Measurements from ENCODE around the gene SH3D21. TPM values are rescaled to one million over a fixed set of nuclear protein-coding genes. Genes with fewer than 3 reads are reported as not detected.

SH3D21 gene
- total RNA-seq, 2 experiments from 2014 or later: 15.2 to 16.7 TPM

DNA sequence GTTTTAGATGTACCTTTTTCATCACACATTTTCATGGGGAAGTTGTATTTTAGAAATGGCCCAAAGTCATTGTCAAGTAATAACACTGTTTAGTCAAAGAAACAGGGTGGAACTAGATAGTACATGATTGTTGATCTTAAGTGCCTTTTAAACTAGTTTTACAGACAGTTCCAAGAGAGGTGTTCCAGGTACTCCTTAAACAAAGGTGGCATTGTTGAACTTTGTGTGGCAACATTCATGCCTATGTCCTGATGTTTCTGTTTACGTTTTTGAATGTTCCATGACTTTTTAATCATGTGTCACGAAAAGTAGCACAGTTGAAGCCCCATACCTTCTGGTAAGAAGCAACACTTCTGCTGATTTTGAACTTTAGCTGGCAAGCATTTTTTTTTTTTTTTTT, 9.1 kb upstream of the SH3D21 start:
- H3K27ac ChIP-seq (ENCODE audit: low read depth, low read length, poor library complexity, severe bottlenecking): no peak overlapping the region
- peaks cover 91% of the 10 kb centered on the region for H3K36me3 ChIP-seq (ENCODE audit: insufficient read depth, low read length)
- H3K9me3 ChIP-seq (ENCODE audit: low read length): no peaks in the 10 kb centered on the region
- H3K9me2 ChIP-seq (ENCODE audit: insufficient read depth, low read length): no peaks in the 10 kb centered on the region
- no peak overlapping the region for H3K4me2 ChIP-seq (ENCODE audit: low read length)
- H3K79me2 ChIP-seq (ENCODE audit: insufficient read depth, low read depth, low read length): no peaks in the 10 kb centered on the region
- POLR2A ChIA-PET: interaction anchor here (0.6 to 0.7 kb wide), 3 partner anchors 54 to 996 kb away, joined by 3 read pairs; no protein-coding TSS in a partner anchor
- no peak overlapping the region for H3K4me3 ChIP-seq (ENCODE audit: low read depth, low read length, poor library complexity, severe bottlenecking)
- no peaks in the 10 kb centered on the region for H3K4me1 ChIP-seq (ENCODE audit: insufficient read depth, low read length, poor library complexity, severe bottlenecking)
- intact Hi-C loops (cut with micrococcal nuclease; ENCODE audit: unreplicated experiment): no loop called here
- CTCF ChIA-PET (ENCODE audit: unreplicated experiment): no interaction called here
- H4K20me1 ChIP-seq (ENCODE audit: insufficient read depth, low read length): no peaks in the 10 kb centered on the region
- TF ChIP-seq EZH2phosphoT487 (IDR thresholded peaks at IDR 0.05; ENCODE audit: borderline replicate concordance, low read depth, low read length): no peak
- TF ChIP-seq CTCF (conservative IDR thresholded peaks at IDR 0.05; ENCODE audit: low read length): no peak
- TSS peak; percentile 42 for BruUV-seq (replicated peaks)
- no peak for DNase-seq (ENCODE audit: low spot score)
- no peak overlapping the region for H2AFZ ChIP-seq (ENCODE audit: low read length)

- intact Hi-C loops (cut with micrococcal nuclease; ENCODE audit: unreplicated experiment): no loop called here
- BruUV-seq (replicated peaks): no TSS peak
- DNase-seq (ENCODE audit: low spot score): no peak
- no peaks in the 10 kb centered on the region for H4K20me1 ChIP-seq (ENCODE audit: insufficient read depth, low read length)
- H2AFZ ChIP-seq (ENCODE audit: low read length): no peak overlapping the region
- no peaks in the 10 kb centered on the region for H3K79me2 ChIP-seq (ENCODE audit: insufficient read depth, low read depth, low read length)
- no peak for TF ChIP-seq CTCF (conservative IDR thresholded peaks at IDR 0.05; ENCODE audit: low read length)
- TF ChIP-seq EZH2phosphoT487 (IDR thresholded peaks at IDR 0.05; ENCODE audit: borderline replicate concordance, low read depth, low read length): no peak
- no peak overlapping the region for H3K4me3 ChIP-seq (ENCODE audit: low read depth, low read length, poor library complexity, severe bottlenecking)
- CTCF ChIA-PET (ENCODE audit: unreplicated experiment): interaction anchor here (0.5 kb wide), 1 partner anchor 164 kb away, joined by 3 read pairs; no protein-coding TSS in a partner anchor
- H3K9me3 ChIP-seq (ENCODE audit: low read length): no peaks in the 10 kb centered on the region
- no peak overlapping the region for H3K4me2 ChIP-seq (ENCODE audit: low read length)
- POLR2A ChIA-PET: interaction anchor here (0.6 kb wide), 1 partner anchor 19 kb away, joined by 4 read pairs; no protein-coding TSS in a partner anchor
- no peak overlapping the region for H3K27ac ChIP-seq (ENCODE audit: low read depth, low read length, poor library complexity, severe bottlenecking)
- H3K36me3 ChIP-seq (ENCODE audit: insufficient read depth, low read length): peaks cover 92% of the 10 kb centered on the region
- H3K4me1 ChIP-seq (ENCODE audit: insufficient read depth, low read length, poor library complexity, severe bottlenecking): no peaks in the 10 kb centered on the region
- no peaks in the 10 kb centered on the region for H3K9me2 ChIP-seq (ENCODE audit: insufficient read depth, low read length)
These were observed 7.5 kb upstream of the SH3D21 start for GRCh38 chr1:36298640-36299039.

GRCh38 chr1:36300526-36300925, 5.6 kb upstream of the SH3D21 start:
- Histone ChIP-seq H2AFZ (ENCODE audit: low read length) (no peak overlapping the region), H3K9me3 (ENCODE audit: low read length) (no peaks in the 10 kb centered on the region), H3K27ac (ENCODE audit: low read depth, low read length, poor library complexity, severe bottlenecking) (no peak overlapping the region), H3K36me3 (ENCODE audit: insufficient read depth, low read length) (peaks cover 91% of the 10 kb centered on the region), H4K20me1 (ENCODE audit: insufficient read depth, low read length) (no peaks in the 10 kb centered on the region), H3K4me3 (ENCODE audit: low read depth, low read length, poor library complexity, severe bottlenecking) (no peak overlapping the region), H3K79me2 (ENCODE audit: insufficient read depth, low read depth, low read length) (no peaks in the 10 kb centered on the region), H3K4me2 (ENCODE audit: low read length) (no peak overlapping the region), H3K4me1 (ENCODE audit: insufficient read depth, low read length, poor library complexity, severe bottlenecking) (no peaks in the 10 kb centered on the region), H3K9me2 (ENCODE audit: insufficient read depth, low read length) (no peaks in the 10 kb centered on the region)
- no peak for DNase-seq (ENCODE audit: low spot score)
- intact Hi-C loops (cut with micrococcal nuclease; ENCODE audit: unreplicated experiment): no loop called here
- no peak for TF ChIP-seq CTCF (conservative IDR thresholded peaks at IDR 0.05; ENCODE audit: low read length)
- TF ChIP-seq EZH2phosphoT487 (IDR thresholded peaks at IDR 0.05; ENCODE audit: borderline replicate concordance, low read depth, low read length): no peak
- POLR2A ChIA-PET: no interaction called here
- CTCF ChIA-PET (ENCODE audit: unreplicated experiment): interaction anchor here (0.5 to 0.7 kb wide), 3 partner anchors 10 to 150 kb away, joined by 3 to 4 read pairs (median 3); no protein-coding TSS in a partner anchor
- BruUV-seq (replicated peaks): no TSS peak
